ENCODE data around the gene STX1B.
"Not testable (repeated sequence)": the region's sequence is repeated elsewhere in the genome, so short reads cannot be mapped to it uniquely, and the experiment has no call there.

Gene STX1B

DNA sequence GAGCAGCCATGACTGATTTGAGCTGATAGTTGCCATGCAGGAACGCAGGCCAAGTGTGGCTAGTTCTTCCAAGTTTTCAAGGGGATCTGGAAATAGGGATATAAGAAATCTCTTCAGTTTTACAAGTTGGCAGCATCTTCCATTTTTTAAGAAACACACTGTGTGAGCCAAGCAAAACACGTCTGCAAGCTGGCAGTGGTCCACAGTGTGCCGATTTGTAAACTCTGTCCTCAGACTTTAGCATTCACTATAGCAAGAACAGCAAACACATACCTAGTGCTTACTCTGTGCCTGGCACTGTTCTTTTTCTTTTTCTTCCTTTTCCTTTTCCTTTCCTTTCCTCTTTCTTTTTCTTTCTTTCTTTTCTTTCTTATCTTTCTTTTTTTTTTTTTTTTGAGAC is 58.7 kb downstream of the STX1B start:
- no peak for DNase-seq (ENCODE audit: low spot score)

DNA sequence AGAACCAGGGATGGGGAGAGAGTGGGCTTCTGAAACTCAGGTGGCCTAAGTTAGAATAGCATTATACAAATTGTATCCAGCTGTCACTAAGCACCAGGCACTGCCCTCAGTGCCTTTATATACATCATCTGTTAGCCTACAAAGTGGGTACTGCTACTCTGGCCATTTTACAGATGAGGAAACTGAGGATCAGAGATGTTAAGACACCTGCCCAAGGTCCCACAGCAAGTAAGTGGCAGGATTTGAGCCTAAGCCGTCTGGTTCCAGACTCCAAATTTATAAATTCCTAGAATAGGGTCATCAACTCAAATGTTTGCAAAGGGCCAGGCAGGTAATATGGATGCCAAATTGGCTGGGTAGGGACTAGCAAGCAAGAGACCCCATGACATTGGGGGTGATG is 59.2 kb downstream of the STX1B start:
- no peak for DNase-seq (ENCODE audit: low spot score)

- no peak for DNase-seq (ENCODE audit: low spot score)
Measured at GRCh38 chr16:30950516-30951065, 59.8 kb downstream of the STX1B start.

DNA sequence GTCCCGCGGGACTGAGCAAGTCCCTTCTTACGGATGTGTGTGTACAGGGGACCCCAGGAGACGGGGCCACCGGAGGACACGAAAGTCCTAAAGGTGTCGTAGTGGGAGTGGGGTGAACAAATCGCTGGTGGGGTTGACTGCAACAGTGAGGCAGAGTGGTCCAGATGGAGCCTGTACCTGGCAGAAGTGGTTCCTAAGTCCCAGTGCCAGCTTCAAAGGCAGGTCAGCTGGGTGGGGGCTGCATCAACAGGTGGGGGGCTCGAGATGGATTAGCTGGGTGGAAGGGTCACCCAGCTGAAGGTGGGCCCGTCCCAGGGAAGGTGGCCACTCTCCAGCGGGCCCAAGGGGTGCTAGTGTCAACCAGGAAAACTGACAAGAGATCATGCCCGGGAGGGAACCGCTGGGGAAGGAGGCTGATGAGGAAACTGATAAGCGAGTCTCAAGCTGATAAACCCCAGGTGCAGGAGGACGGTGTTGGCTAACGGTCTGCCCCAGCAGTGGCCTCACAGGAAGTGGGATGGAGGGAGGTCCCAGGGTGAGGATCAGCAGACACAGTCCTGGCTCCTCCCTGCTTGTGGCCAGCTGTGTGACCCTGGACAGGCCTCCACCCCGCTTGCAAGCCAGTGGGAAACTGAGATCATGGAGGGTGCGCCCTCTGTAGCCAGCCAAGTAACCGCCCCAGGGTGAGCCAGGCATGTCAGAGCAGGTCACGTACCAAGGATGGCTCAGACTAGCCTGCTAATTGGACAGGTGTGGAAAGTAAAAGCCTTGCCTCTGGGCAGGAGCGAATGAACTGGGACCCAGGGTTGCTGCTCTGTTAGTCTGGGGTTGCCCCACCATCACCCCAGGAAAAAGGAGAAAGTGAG is 60.6 kb downstream of the STX1B start:
- DNase-seq (ENCODE audit: low spot score), result no peak

GRCh38 chr16:30948667-30949649 is 61.5 kb downstream of the STX1B start, which contains the start of gene ORAI3:
Gene ORAI3, plus strand, starts transcription at chr16:30949068. Its CDS starts 222 bp downstream, at chr16:30949290.
- DNase-seq (ENCODE audit: low spot score), result peak; percentile 61

GRCh38 chr16:30947859-30948666 is 62.4 kb downstream of the STX1B start:
- DNase-seq (ENCODE audit: low spot score), result peak; percentile 95

DNA sequence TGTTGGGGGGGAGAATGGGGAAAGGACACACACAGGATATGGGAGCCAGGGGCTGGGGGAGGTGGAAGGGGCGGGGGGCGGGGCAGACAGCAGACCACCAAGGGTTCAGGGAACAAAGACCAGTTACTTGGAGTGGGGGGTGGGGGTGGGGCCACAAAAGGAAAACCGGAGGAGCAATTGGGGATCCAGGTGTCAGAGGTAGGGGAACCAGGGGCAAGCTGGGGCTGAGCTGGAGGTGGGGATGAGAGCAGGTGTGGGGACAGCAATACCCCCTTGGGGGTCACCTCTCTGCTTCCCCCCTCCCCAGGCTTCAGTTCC is 62.9 kb downstream of the STX1B start:
- no peak for DNase-seq (ENCODE audit: low spot score)

DNA sequence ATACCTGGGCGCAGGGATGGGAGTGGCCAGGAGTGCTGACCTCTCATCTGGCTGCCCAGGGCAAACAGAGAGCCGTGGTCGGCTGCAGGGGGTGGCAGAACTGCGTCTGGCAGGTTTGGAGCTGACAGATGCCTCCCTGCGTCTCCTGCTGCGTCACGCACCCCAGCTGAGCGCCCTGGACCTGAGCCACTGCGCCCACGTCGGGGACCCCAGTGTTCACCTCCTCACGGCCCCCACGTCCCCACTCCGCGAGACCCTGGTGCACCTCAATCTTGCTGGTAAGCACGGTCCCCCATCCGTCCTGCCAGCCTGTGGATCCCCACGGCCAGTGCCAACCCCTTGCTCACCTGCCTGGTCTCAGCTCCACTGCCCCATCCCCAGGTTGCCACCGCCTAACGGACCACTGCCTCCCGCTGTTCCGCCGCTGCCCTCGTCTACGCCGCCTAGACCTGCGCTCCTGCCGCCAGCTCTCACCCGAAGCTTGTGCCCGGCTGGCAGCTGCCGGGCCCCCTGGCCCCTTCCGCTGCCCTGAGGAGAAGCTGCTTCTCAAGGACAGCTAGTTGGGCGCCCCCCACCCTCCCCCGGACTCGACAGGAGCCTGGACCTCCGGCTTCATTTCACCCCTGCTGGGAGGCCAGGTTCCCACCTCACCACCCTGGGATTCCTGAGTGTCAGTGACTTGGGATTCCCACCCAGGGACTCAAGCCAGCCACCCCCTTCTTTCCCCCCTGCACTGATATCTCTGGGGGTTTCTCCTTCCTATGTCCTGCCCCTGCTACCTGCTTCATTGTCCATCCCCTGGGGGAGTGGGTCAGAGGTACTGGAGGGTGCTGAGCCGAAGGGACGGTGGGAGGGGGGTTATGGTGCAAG is 63.5 kb downstream of the STX1B start:
- no peak for DNase-seq (ENCODE audit: low spot score)

DNA sequence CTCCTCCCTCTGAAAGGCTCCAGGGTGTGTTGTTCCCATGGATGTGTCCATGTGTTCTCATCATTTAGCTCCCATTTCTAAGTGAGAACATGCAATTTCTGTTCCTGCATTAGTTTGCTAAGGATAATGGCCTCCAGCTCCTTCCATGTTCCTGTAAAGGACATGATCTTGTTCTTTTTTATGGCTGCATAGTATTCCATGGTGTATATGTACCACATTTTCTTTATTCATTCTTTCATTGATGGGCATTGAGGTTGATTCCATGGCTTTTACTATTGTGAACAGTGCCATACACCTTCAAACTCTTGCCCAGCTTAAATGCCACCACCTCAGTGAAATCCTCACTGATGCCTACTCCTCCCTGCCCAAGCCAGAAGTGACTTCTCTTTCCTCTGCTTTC is 66.1 kb downstream of the STX1B start:
- no peak for DNase-seq (ENCODE audit: low spot score)

DNA sequence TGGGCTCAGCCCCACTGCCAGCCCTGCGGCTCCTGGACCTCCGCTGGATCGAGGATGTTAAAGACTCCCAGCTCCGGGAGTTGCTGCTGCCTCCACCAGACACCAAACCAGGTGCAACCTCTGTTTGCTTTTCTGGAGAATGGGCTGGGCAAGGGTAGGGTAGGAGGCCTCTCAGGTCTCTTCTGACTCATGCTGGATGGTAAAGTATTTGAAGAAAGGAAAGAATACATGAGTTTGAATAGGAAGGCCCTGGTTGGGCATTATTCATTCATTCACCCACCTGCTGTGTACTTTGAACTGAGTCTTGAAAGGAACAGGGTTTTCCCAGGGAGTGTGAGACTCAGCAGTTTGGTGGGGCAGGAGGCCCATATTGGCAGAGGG is 68.0 kb downstream of the STX1B start:
- no peak for DNase-seq (ENCODE audit: low spot score)

- DNase-seq (ENCODE audit: low spot score), result peak; percentile 54
Measured at GRCh38 chr16:30941600-30942425, 68.6 kb downstream of the STX1B start.

GRCh38 chr16:30939571-30939970 is 70.9 kb downstream of the STX1B start:
- not testable (repeated sequence) for DNase-seq (ENCODE audit: low spot score)

All from pons (tissue), 1 donor.